ENCODE data around the gene TMEM131.
"Not testable (repeated sequence)": the region's sequence is repeated elsewhere in the genome, so short reads cannot be mapped to it uniquely, and the experiment has no call there.

TMEM131 gene

DNA sequence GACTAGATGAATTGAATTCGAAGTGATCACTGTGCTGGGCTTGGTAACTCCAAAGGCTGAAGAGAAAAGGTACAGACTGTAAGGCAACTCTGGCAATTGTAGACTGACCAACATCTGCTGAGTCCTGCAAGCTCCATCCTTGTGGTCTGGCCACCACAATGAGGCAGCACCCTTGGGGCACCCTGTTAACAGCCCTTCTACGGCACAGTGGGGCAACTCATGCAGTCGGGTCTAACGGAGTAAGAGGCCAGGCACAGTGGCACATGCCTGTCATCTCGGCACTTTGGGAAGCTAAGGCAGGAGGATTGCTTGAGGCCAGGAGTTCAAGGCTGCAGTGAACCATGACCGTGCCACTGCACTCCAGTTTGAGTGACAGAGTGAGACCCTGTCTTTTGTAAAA, 155.6 kb downstream of the TMEM131 start:
- TF ChIP-seq ZNF274 (IDR thresholded peaks at IDR 0.05; ENCODE audit: low read depth, low read length): no peak
- no peak overlapping the region for H3K4me3 ChIP-seq (ENCODE audit: low read length)

GRCh38 chr2:97834610-97835009, 161.1 kb downstream of the TMEM131 start:
- no peak overlapping the region for H3K4me3 ChIP-seq (ENCODE audit: low read length)
- TF ChIP-seq ZNF274 (IDR thresholded peaks at IDR 0.05; ENCODE audit: low read depth, low read length): no peak

GRCh38 chr2:97831121-97831520, 164.6 kb downstream of the TMEM131 start:
- H3K4me3 ChIP-seq (ENCODE audit: low read length): no peak overlapping the region
- TF ChIP-seq ZNF274 (IDR thresholded peaks at IDR 0.05; ENCODE audit: low read depth, low read length): no peak

- not testable (repeated sequence) for H3K4me3 ChIP-seq (ENCODE audit: low read length)
These were observed 166.5 kb downstream of the TMEM131 start for GRCh38 chr2:97829255-97829654.

- not testable (repeated sequence) for H3K4me3 ChIP-seq (ENCODE audit: low read length)
These were observed 168.7 kb downstream of the TMEM131 start for GRCh38 chr2:97827013-97827412.

DNA sequence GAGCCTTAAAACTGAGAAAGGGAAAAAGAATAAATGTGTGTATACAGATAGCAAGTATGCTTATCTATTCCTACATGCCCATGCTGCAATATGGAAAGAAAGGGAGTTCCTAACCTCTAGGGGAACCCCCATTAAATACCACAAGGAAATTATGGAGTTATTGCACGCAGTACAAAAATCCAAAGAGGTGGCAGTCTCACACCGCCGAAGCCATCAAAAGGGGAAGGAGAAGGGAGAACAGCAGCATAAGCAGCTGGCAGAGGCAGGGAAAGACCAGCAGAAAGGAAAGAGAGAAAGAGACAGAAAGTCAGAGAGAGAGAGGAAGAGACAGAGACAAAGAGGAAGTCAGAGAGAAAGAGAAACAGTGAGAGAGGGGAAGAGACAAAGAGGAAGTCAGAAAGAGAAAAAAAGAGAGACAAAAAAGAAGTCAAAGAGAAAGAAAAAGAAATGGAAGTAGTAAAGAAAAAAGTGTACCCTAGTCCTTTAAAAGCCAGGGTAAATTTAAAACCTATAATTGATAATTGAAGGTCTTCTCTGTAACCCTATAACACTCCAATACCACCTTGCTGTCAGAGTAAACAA, 169.4 kb downstream of the TMEM131 start:
- not testable (repeated sequence) for H3K4me3 ChIP-seq (ENCODE audit: low read length)

GRCh38 chr2:97824011-97824410, 171.7 kb downstream of the TMEM131 start:
- H3K4me3 ChIP-seq (ENCODE audit: low read length): not testable (repeated sequence)

DNA sequence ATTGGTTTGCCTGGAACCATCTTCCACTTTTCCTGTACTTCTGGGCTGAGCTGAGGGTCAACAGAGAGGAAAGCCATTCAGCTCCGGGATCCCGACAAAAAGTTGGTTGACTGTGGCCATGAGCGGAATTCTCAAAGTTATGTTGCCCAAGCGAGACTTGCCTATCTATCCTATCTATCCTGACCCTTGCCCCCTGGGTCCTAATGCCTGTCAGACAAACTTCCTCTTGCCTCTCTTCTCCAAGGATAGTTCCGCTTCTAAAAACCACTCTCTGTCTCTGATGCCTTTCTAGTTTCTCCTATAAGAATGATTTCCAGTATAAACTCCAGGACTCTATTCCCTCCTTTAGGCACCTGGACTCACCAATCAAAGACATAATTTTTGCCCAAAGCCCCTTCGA, 173.9 kb downstream of the TMEM131 start:
- not testable (repeated sequence) for H3K4me3 ChIP-seq (ENCODE audit: low read length)

GRCh38 chr2:97819754-97820153, 176.0 kb downstream of the TMEM131 start:
- no peak for TF ChIP-seq ZNF274 (IDR thresholded peaks at IDR 0.05; ENCODE audit: low read depth, low read length)
- H3K4me3 ChIP-seq (ENCODE audit: low read length): no peak overlapping the region

- H3K4me3 ChIP-seq (ENCODE audit: low read length): no peak overlapping the region
- no peak for TF ChIP-seq ZNF274 (IDR thresholded peaks at IDR 0.05; ENCODE audit: low read depth, low read length)
These were observed 179.3 kb downstream of the TMEM131 start for GRCh38 chr2:97816411-97816810.

- no peak overlapping the region for H3K4me3 ChIP-seq (ENCODE audit: low read length)
- TF ChIP-seq ZNF274 (IDR thresholded peaks at IDR 0.05; ENCODE audit: low read depth, low read length): no peak
These were observed 182.8 kb downstream of the TMEM131 start for GRCh38 chr2:97812931-97813330.

DNA sequence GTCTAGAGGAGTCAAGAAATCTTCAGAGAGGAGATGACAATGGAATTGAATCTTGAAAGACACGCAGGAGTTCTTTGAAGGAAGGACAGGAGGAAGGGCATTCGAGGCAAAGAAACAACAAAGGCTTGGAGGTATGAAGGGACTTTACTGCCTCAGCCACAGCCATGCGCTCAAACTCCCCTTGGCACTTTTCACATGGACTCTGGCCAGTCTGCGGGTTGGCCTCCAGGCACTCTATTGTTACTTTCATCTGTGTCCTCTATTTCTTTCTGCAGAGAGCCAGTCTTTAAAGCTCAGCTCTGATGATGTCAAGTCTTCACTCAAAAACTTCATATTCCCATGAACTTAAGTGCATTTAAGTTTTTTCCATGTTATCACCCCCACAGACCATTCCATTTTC, 186.9 kb downstream of the TMEM131 start:
- TF ChIP-seq ZNF274 (IDR thresholded peaks at IDR 0.05; ENCODE audit: low read depth, low read length): no peak
- H3K4me3 ChIP-seq (ENCODE audit: low read length): no peak overlapping the region

DNA sequence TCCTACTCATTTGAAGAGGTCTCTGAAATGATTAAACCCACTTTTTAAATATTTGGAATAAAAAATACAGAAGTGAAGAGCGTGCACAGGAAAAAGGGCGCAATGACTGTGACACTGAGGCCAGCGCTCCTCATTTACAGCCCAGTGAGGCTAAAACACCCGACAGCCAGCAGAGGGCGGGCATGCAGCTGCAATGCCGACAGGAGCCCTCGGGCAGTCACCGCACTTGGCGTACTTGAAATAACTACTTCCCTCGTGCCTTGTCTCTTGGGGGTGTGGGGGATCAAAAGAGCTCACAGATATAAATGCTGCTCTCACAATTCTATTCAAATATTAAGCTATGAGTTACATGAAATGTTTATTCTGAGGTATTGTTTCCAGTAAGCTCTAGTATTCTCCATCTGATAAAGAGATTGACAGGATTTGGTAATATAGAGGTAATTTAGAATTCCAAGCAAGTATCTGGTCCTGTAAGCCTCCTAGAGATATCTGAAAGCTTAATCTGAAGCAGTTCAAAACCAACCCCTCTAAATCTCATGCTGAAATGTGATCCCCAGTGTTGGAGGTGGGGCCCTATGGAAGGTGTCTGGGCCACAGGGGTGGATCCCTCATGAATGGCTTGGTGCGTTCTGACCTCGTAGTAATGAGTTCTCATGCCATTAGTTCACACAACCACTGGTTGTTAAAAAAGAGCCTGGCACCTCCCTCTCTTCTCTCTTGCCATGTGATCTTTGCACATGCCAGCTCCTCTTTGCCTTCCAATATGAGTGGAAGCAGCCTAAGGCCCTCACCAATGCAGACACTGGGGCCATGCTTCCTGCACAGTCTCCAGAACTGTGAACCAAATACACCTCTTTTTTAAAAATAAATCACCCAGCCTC, 188.8 kb downstream of the TMEM131 start:
- no peak overlapping the region for H3K4me3 ChIP-seq (ENCODE audit: low read length)
- TF ChIP-seq ZNF274 (IDR thresholded peaks at IDR 0.05; ENCODE audit: low read depth, low read length): no peak

- H3K4me3 ChIP-seq (ENCODE audit: low read length): no peak overlapping the region
- no peak for TF ChIP-seq ZNF274 (IDR thresholded peaks at IDR 0.05; ENCODE audit: low read depth, low read length)
These were observed 190.0 kb downstream of the TMEM131 start for GRCh38 chr2:97805776-97806175.

- TF ChIP-seq ZNF274 (IDR thresholded peaks at IDR 0.05; ENCODE audit: low read depth, low read length): no peak
- H3K4me3 ChIP-seq (ENCODE audit: low read length): no peak overlapping the region
These were observed 194.7 kb downstream of the TMEM131 start for GRCh38 chr2:97801028-97801427.

- no peak for TF ChIP-seq ZNF274 (IDR thresholded peaks at IDR 0.05; ENCODE audit: low read depth, low read length)
- no peak overlapping the region for H3K4me3 ChIP-seq (ENCODE audit: low read length)
These were observed 197.3 kb downstream of the TMEM131 start for GRCh38 chr2:97798416-97798815.

Measured in GM08714 (cell line).